Measurements from ENCODE around the gene PTPRG. TPM values are rescaled to one million over a fixed set of nuclear protein-coding genes. Genes with fewer than 3 reads are reported as not detected.

PTPRG gene
- total RNA-seq, 3 donors from 2014 or later (not counting 1 experiment from before 2014, with no cell fraction given), result 1.0 to 2.9 (median 2.5) TPM

DNA sequence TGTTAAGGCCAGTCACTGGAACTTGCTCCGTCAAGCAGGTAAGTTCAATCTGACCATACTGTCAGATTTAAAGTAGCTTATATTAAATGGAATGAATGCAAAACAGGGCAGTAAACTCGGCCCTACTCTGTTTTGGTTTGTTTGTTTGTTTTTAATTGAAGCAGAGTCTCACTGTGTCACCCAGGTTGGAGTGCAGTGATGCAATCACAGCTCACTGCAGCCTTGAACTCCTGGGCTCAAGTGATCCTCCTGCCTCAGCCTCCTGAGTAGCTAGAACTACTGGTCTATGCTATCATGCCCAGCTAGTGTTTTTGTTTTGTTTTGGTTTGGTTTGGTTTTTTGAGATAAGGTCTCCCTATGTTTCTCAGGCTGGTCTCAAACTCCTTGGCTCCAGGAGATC, 507.0 kb downstream of the PTPRG start:
- Histone ChIP-seq H3K36me3 (ENCODE audit: control insufficient read depth, insufficient read depth, low read length) (no peaks in the 10 kb centered on the region), H3K9me3 (ENCODE audit: control insufficient read depth, insufficient read depth, low read length) (no peaks in the 10 kb centered on the region), H3K4me1 (ENCODE audit: control insufficient read depth, insufficient read depth, low read length) (no peaks in the 10 kb centered on the region), H3K4me3 (ENCODE audit: low read length) (no peak overlapping the region), H3K27ac (ENCODE audit: low read length) (no peak overlapping the region), H3K27me3 (ENCODE audit: control insufficient read depth, insufficient read depth, low read length) (no peaks in the 10 kb centered on the region)
- Mint-ChIP-seq H3K9me3 (peaks cover 2% of the 10 kb centered on the region in 2 donors), H3K27ac (no peak overlapping the region), H3K27me3 (ENCODE audit: low read depth in 2 of 2) (no peaks in the 10 kb centered on the region), H3K4me1 (no peaks in the 10 kb centered on the region), H3K4me3 (no peak overlapping the region), H3K36me3 (no peaks in the 10 kb centered on the region)
- intact Hi-C loops (cut with micrococcal nuclease), result no loop called here
- 67% methylated on average over 2 of the region's 2 CpGs for WGBS (ENCODE audit: insufficient coverage)
- TF ChIP-seq, protein P1, sequence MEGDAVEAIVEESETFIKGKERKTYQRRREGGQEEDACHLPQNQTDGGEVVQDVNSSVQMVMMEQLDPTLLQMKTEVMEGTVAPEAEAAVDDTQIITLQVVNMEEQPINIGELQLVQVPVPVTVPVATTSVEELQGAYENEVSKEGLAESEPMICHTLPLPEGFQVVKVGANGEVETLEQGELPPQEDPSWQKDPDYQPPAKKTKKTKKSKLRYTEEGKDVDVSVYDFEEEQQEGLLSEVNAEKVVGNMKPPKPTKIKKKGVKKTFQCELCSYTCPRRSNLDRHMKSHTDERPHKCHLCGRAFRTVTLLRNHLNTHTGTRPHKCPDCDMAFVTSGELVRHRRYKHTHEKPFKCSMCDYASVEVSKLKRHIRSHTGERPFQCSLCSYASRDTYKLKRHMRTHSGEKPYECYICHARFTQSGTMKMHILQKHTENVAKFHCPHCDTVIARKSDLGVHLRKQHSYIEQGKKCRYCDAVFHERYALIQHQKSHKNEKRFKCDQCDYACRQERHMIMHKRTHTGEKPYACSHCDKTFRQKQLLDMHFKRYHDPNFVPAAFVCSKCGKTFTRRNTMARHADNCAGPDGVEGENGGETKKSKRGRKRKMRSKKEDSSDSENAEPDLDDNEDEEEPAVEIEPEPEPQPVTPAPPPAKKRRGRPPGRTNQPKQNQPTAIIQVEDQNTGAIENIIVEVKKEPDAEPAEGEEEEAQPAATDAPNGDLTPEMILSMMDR (IDR thresholded peaks at IDR 0.05), result no peak
- DNase-seq, result no peak
- no peak for ATAC-seq

DNA sequence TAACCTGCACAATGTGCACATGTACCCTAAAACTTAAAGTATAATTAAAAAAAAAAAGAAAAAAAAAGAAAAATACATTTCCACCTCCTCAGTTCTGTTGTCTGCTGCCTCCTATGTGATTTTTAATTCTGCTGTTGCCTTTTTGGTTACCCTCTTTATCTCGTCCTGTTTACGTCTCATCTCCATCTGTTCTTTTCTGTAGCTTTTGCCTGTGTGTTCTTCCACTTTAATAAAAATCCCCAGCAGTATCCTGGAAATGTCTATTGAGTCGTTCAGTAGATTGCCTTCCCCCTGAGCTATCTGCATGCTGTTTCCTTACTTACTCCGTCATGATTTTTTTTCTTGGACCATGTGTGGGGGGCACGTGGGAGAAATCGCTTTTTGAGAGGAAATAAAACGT, 509.5 kb downstream of the PTPRG start:
- Mint-ChIP-seq H3K27me3 (ENCODE audit: low read depth in 2 of 2) (no peaks in the 10 kb centered on the region), H3K9me3 (peaks cover 2 to 6% of the 10 kb centered on the region in 2 donors), H3K27ac (no peak overlapping the region), H3K4me3 (no peak overlapping the region), H3K36me3 (no peaks in the 10 kb centered on the region), H3K4me1 (no peaks in the 10 kb centered on the region)
- Histone ChIP-seq H3K36me3 (ENCODE audit: control insufficient read depth, insufficient read depth, low read length) (no peaks in the 10 kb centered on the region), H3K27ac (ENCODE audit: low read length) (no peak overlapping the region), H3K4me1 (ENCODE audit: control insufficient read depth, insufficient read depth, low read length) (no peaks in the 10 kb centered on the region), H3K4me3 (ENCODE audit: low read length) (no peak overlapping the region), H3K27me3 (ENCODE audit: control insufficient read depth, insufficient read depth, low read length) (no peaks in the 10 kb centered on the region), H3K9me3 (ENCODE audit: control insufficient read depth, insufficient read depth, low read length) (no peaks in the 10 kb centered on the region)
- WGBS (ENCODE audit: insufficient coverage), result 80% methylated on average over 3 of the region's 7 CpGs
- TF ChIP-seq, protein P1 (IDR thresholded peaks at IDR 0.05), result no peak
- ATAC-seq (no peak), DNase-seq (no peak)
- intact Hi-C loops (cut with micrococcal nuclease), result no loop called here

DNA sequence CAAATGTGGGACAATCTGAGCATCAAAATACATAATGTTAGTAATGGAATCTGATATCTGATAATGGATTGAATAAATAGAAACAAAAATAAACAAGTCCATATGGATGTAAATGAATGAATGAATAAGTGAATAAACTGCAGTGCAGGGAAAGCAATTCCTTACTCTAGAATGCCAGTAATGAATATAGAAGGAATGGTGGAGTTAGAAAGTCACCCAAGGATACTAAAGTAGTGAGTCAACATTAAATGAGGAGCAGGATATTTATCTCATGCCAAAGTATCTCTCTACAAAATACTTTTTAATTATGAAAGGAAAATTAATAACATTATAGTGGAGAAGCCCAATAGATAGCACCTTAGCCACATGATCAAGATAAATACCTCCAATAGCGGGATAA, 511.7 kb downstream of the PTPRG start:
- H3K36me3 Mint-ChIP-seq, result no peaks in the 10 kb centered on the region
- Histone ChIP-seq H3K4me1 (ENCODE audit: control insufficient read depth, insufficient read depth, low read length) (no peaks in the 10 kb centered on the region), H3K36me3 (ENCODE audit: control insufficient read depth, insufficient read depth, low read length) (no peaks in the 10 kb centered on the region), H3K4me3 (ENCODE audit: low read length) (no peak overlapping the region), H3K9me3 (ENCODE audit: control insufficient read depth, insufficient read depth, low read length) (no peaks in the 10 kb centered on the region), H3K27ac (ENCODE audit: low read length) (no peak overlapping the region), H3K27me3 (ENCODE audit: control insufficient read depth, insufficient read depth, low read length) (no peaks in the 10 kb centered on the region)
- peaks cover 2 to 6% of the 10 kb centered on the region in 2 donors for H3K9me3 Mint-ChIP-seq
- no peaks in the 10 kb centered on the region for H3K4me1 Mint-ChIP-seq
- DNase-seq (no peak), ATAC-seq (no peak)
- no peak overlapping the region for H3K27ac Mint-ChIP-seq
- H3K27me3 Mint-ChIP-seq (ENCODE audit: low read depth in 2 of 2), result no peaks in the 10 kb centered on the region
- intact Hi-C loops (cut with micrococcal nuclease), result no loop called here
- no peak overlapping the region for H3K4me3 Mint-ChIP-seq
- TF ChIP-seq, protein P1 (IDR thresholded peaks at IDR 0.05), result no peak
- 100% methylated on average over 1 of the region's 1 CpG for WGBS (ENCODE audit: insufficient coverage)

DNA sequence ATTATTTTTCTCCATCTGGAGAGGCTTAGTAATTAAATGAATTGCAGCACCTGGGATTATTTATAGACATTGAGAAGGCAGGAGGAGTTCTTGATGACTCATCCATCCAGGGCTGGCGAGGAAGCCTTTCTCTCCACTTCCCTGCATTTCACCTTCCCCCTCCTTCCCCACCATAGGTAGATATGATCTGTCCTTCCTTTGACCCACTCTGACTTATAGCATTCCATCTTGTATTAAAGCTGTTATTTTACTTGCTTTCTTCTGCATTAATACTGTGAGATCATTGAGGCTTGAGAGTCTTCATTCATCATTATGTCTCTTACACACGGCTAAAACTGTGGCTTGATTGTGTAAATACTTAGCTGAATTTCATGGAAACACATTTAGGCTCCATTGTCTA, 523.2 kb downstream of the PTPRG start:
- 100% methylated on average over 1 of the region's 2 CpGs for WGBS (ENCODE audit: insufficient coverage)
- ATAC-seq, result no peak

More for the DNA sequence above, 523.2 kb downstream of the PTPRG start:
- H3K4me3 ChIP-seq (ENCODE audit: low read length), result no peak overlapping the region
- H3K27me3 ChIP-seq (ENCODE audit: control insufficient read depth, insufficient read depth, low read length), result no peaks in the 10 kb centered on the region
- no peaks in the 10 kb centered on the region for H3K9me3 ChIP-seq (ENCODE audit: control insufficient read depth, insufficient read depth, low read length)
- intact Hi-C loops (cut with micrococcal nuclease), result no loop called here
- TF ChIP-seq, protein P1 (IDR thresholded peaks at IDR 0.05), result no peak
- Mint-ChIP-seq H3K27ac (no peak overlapping the region), H3K36me3 (no peaks in the 10 kb centered on the region), H3K27me3 (ENCODE audit: low read depth in 2 of 2) (no peaks in the 10 kb centered on the region), H3K4me1 (no peaks in the 10 kb centered on the region), H3K9me3 (peaks cover 0 to 4% of the 10 kb centered on the region in 2 donors), H3K4me3 (no peak overlapping the region)
- H3K27ac ChIP-seq (ENCODE audit: low read length), result no peak overlapping the region
- no peaks in the 10 kb centered on the region for H3K36me3 ChIP-seq (ENCODE audit: control insufficient read depth, insufficient read depth, low read length)
- H3K4me1 ChIP-seq (ENCODE audit: control insufficient read depth, insufficient read depth, low read length), result no peaks in the 10 kb centered on the region
- no peak for DNase-seq

Measured in natural killer cell (primary cell).